PFSK-1 (cell line): Measurements from ENCODE around the gene LASP1.

Source experiments
- FOXP2 ChIP-seq: optimal IDR thresholded peaks from 2 replicates; pipeline ENCODE3; 2011; ENCODE audit warnings: borderline replicate concordance, control low read depth, inconsistent platforms; ENCODE audit not compliant: insufficient read depth; ENCODE audit errors: extremely low read length, extremely low read depth
- POLR2AphosphoS5 ChIP-seq: IDR thresholded peaks from 2 replicates; pipeline ENCODE4 v1.6.1; 2012; ENCODE audit warnings: low read depth, mild to moderate bottlenecking, control low read depth, low read length, moderate library complexity
- SIN3A ChIP-seq: IDR thresholded peaks from 2 replicates; pipeline ENCODE4 v1.6.1; 2012; ENCODE audit warnings: mild to moderate bottlenecking, low read length, moderate library complexity, borderline replicate concordance; ENCODE audit not compliant: insufficient read depth
- TAF1 ChIP-seq: IDR thresholded peaks from 2 replicates; pipeline ENCODE4 v1.6.1; 2012; ENCODE audit warnings: low read length, control low read depth, borderline replicate concordance; ENCODE audit not compliant: insufficient read depth
- TF ChIP-seq, protein P1 (sequence below), 2 experiments: IDR thresholded peaks; 2 replicates each; pipeline versions ENCODE4 v1.6.1 to v1.8.0; 2011 to 2012; ENCODE audit warnings: low read depth in 2 of 2, low read length in 2 of 2, control low read depth in 1 of 2, inconsistent platforms in 1 of 2, mild to moderate bottlenecking in 1 of 2, moderate library complexity in 1 of 2; ENCODE audit not compliant: insufficient read depth in 1 of 2

LASP1 gene

DNA sequence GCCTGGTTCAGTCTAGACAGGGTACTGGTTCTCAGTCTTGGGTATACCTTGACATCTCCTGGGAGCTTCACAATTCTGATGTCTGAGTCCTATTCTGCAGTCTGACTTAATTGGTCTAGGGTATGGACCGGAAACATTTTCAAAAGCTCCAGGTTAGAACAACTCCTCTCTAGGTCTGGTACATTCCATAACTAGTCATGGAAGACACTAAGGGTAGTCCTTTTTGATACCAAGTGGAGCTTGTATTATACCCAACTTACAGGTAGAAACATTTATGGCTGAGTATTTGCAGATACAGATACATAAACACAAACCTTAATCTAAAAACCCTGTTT lies 21.3 kb upstream of the LASP1 start:
- no peak; the same call in none of the 2 replicates for TF ChIP-seq POLR2AphosphoS5
- TF ChIP-seq FOXP2 = no peak
- TF ChIP-seq, protein P1, sequence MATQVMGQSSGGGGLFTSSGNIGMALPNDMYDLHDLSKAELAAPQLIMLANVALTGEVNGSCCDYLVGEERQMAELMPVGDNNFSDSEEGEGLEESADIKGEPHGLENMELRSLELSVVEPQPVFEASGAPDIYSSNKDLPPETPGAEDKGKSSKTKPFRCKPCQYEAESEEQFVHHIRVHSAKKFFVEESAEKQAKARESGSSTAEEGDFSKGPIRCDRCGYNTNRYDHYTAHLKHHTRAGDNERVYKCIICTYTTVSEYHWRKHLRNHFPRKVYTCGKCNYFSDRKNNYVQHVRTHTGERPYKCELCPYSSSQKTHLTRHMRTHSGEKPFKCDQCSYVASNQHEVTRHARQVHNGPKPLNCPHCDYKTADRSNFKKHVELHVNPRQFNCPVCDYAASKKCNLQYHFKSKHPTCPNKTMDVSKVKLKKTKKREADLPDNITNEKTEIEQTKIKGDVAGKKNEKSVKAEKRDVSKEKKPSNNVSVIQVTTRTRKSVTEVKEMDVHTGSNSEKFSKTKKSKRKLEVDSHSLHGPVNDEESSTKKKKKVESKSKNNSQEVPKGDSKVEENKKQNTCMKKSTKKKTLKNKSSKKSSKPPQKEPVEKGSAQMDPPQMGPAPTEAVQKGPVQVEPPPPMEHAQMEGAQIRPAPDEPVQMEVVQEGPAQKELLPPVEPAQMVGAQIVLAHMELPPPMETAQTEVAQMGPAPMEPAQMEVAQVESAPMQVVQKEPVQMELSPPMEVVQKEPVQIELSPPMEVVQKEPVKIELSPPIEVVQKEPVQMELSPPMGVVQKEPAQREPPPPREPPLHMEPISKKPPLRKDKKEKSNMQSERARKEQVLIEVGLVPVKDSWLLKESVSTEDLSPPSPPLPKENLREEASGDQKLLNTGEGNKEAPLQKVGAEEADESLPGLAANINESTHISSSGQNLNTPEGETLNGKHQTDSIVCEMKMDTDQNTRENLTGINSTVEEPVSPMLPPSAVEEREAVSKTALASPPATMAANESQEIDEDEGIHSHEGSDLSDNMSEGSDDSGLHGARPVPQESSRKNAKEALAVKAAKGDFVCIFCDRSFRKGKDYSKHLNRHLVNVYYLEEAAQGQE (IDR thresholded peaks at IDR 0.05; ENCODE audit: insufficient read depth in 1 of 2, low read depth in 2 of 2, low read length in 2 of 2) = no peak
- TF ChIP-seq SIN3A = no peak
- TF ChIP-seq TAF1 = no peak

DNA sequence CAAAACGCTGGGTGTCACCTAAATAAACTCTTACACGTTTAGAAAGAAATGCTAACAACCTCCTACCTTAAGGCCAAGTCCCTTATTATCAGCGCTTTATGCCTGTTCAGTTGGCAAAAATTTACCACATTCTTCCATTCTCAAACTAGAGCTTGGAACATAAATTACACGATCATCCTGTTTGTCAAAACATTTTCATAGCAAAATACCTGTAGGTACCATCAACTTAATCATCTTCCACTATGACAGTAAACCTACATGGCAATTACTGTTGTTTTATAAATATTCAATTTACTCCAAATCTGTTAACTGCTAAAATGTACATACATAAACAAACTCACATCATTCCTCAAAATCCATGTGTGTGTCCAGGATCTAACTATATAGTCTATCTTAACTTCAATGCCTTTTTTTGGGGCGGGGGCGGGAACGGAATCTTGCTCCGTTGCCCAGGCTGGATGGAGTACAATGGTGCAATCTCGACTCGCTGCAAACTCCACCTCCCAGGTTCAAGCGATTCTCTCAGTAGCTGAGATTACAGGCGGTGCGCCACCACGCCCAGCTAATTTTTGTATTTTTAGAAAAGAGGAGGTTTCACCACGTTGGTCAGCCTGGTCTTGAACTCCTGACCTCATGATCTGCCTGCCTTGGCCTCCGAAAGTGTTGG lies 20.8 kb upstream of the LASP1 start:
- peak; percentile 23; the same call in 1 of the 2 replicates for TF ChIP-seq POLR2AphosphoS5
- no peak for TF ChIP-seq SIN3A

DNA sequence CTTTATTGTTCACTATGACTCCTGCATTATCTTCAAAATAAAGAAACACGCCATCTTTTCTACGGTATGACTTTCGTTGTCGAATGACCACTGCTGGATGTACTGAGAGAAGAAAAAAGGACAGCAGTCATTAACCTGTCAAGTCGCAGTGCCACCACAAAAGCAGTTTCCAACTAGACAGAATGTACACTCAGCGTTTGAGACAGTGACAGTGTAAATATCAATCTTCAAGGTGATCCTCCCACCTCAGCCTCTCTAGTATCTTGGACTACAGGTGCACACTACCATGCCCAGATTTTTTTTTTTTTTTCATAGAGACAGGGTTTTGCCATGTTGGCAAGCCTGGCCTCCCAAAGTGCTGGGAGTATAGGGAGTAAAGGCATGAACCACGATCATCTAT lies 19.5 kb upstream of the LASP1 start:
- TF ChIP-seq TAF1 (no peak), FOXP2 (no peak), POLR2AphosphoS5 (no peak), SIN3A (no peak)
- TF ChIP-seq, protein P1 (IDR thresholded peaks at IDR 0.05; ENCODE audit: insufficient read depth in 1 of 2, low read depth in 2 of 2, low read length in 2 of 2) = no peak

DNA sequence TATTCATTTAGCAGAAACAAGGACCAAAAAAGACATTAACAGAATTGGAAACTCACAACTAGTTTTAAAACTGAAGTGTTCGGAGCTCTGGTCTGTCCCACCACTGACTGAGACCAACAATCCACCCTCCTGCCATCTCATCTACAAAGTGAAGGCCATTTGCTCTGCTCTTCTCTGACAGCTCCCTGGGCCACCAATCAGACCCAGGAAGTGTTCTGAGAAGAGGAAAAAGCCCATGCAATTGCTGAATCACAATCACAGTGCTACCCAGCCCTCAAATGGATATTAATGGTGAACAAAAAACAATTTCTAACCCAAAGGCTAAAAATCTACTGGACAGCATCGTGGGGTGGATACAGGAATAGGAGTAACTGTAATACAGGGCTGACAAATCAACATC lies 18.4 kb upstream of the LASP1 start:
- TF ChIP-seq FOXP2 = no peak
- TF ChIP-seq POLR2AphosphoS5 = no peak; the same call in 1 of the 2 replicates
- no peak for TF ChIP-seq SIN3A
- no peak for TF ChIP-seq TAF1
- TF ChIP-seq, protein P1 (IDR thresholded peaks at IDR 0.05; ENCODE audit: insufficient read depth in 1 of 2, low read depth in 2 of 2, low read length in 2 of 2) = no peak

DNA sequence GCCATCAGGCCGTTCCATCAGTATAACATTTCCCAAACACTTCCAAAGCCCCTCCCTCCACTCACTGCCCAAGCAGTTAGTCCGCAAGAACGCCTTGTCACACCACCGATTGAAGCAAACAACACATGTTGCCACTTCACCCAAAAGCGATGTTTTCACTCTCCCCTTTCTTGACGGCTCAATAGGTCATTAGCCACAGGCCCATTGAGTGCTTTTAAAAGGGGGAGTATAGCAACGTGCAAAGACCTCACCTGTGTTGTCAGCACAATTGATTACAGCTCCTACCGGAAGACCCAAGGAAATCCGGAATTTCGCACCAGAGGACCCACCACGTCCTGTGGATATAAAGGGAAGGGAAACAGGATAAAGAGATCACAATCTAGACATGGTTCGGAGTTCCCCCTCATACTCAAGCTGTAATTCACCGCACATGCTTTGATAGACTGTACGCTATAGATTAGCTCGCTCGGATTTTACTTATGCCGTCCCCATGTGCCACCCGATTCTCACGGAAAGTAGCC lies 17.0 kb upstream of the LASP1 start:
- TF ChIP-seq TAF1 = no peak
- peak; percentile 46; the same call in 1 of the 2 replicates for TF ChIP-seq POLR2AphosphoS5
- TF ChIP-seq SIN3A = 0 out of 2 replicates have a peak, but pooled peaks have one; percentile 44
- TF ChIP-seq, protein P1 (IDR thresholded peaks at IDR 0.05; ENCODE audit: insufficient read depth in 1 of 2, low read depth in 2 of 2, low read length in 2 of 2) = no peak
- TF ChIP-seq FOXP2 = no peak
